Mesothelial cell of epicardium (in vitro differentiated cells): ENCODE data around the gene SYTL1. TPM values are rescaled to one million over a fixed set of nuclear protein-coding genes. Genes with fewer than 3 reads are reported as not detected.
A peak's percentile ranks its signal among the peaks of the same experiment; 100 is the strongest.

Experiments
- DNase-seq, 2 experiments: peaks; one replicate each; pipeline ENCODE4 v3.0.0; 2021; ENCODE audit warnings: low spot score in 2 of 2; ENCODE audit not compliant: unreplicated experiment in 2 of 2
- H3K27ac Mint-ChIP-seq: 2 replicates; pipeline ENCODE4 v1.8.0; 2021; ENCODE audit warnings: mixed read lengths
- H3K27me3 Mint-ChIP-seq: 2 replicates; pipeline ENCODE4 v1.8.0; 2021; ENCODE audit warnings: low read depth, mixed read lengths
- H3K36me3 Mint-ChIP-seq: 2 replicates; pipeline ENCODE4 v1.8.0; 2021; ENCODE audit warnings: mixed read lengths
- H3K4me1 Mint-ChIP-seq: 2 replicates; pipeline ENCODE4 v1.8.0; 2021; ENCODE audit warnings: mixed read lengths
- H3K4me3 Mint-ChIP-seq: 2 replicates; pipeline ENCODE4 v1.8.0; 2021; ENCODE audit warnings: mild to moderate bottlenecking, moderate library complexity, mixed read lengths
- H3K9me3 Mint-ChIP-seq: 2 replicates; pipeline ENCODE4 v1.8.0; 2021; ENCODE audit warnings: mixed read lengths
- total RNA-seq: library from RNA; stranded (reverse); gene quantifications from 3 replicates; pipeline ENCODE4 v1.2.1, GENCODE V29; 2021
- TF ChIP-seq, protein P1 (sequence below): fragments of 200-600 bp; sonication (generic); IDR thresholded peaks from one replicate; pipeline ENCODE4 v1.5.0; 2021; ENCODE audit warnings: antibody characterized with exemption; ENCODE audit not compliant: unreplicated experiment

The SYTL1 gene
- total RNA-seq, 1 donor from 2014 or later = 42.8 TPM

DNA sequence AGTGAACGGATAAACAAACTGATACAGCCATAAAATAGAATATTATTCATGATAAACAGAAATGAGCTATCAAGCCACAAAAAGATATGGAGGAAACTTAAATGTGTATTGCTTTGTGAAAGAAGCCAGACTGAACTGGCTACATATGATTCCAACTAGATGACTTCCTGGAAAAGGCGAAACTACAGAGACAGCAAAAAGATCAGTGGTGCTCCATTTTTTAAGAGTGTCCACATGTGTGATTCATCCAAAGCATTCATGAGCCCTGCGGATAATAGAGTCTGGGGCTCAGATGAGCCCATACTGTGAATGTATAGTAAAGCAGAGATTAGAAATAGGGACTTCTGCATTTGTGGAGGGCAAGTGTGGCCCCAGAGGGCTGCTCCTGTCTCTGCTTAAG is 27.7 kb upstream of the SYTL1 start:
- Mint-ChIP-seq H3K9me3 (no peaks in the 10 kb centered on the region), H3K27ac (no peak overlapping the region), H3K27me3 (no peaks in the 10 kb centered on the region), H3K4me1 (peaks cover 21% of the 10 kb centered on the region), H3K36me3 (no peaks in the 10 kb centered on the region), H3K4me3 (no peak overlapping the region)
- DNase-seq = no peak
- TF ChIP-seq, protein P1, sequence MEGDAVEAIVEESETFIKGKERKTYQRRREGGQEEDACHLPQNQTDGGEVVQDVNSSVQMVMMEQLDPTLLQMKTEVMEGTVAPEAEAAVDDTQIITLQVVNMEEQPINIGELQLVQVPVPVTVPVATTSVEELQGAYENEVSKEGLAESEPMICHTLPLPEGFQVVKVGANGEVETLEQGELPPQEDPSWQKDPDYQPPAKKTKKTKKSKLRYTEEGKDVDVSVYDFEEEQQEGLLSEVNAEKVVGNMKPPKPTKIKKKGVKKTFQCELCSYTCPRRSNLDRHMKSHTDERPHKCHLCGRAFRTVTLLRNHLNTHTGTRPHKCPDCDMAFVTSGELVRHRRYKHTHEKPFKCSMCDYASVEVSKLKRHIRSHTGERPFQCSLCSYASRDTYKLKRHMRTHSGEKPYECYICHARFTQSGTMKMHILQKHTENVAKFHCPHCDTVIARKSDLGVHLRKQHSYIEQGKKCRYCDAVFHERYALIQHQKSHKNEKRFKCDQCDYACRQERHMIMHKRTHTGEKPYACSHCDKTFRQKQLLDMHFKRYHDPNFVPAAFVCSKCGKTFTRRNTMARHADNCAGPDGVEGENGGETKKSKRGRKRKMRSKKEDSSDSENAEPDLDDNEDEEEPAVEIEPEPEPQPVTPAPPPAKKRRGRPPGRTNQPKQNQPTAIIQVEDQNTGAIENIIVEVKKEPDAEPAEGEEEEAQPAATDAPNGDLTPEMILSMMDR = no peak

- H3K36me3 Mint-ChIP-seq = no peaks in the 10 kb centered on the region
- TF ChIP-seq, protein P1 = no peak
- H3K27me3 Mint-ChIP-seq = no peaks in the 10 kb centered on the region
- no peak for DNase-seq
- no peak overlapping the region for H3K4me3 Mint-ChIP-seq
- H3K27ac Mint-ChIP-seq = no peak overlapping the region
- H3K9me3 Mint-ChIP-seq = no peaks in the 10 kb centered on the region
- H3K4me1 Mint-ChIP-seq = peaks cover 21% of the 10 kb centered on the region
Measured at GRCh38 chr1:27314737-27315136, 27.1 kb upstream of the SYTL1 start.

GRCh38 chr1:27316860-27317259 is 25.0 kb upstream of the SYTL1 start:
- H3K4me3 Mint-ChIP-seq = no peak overlapping the region

GRCh38 chr1:27318136-27318535 is 23.7 kb upstream of the SYTL1 start:
- no peak for DNase-seq
- Mint-ChIP-seq H3K9me3 (no peaks in the 10 kb centered on the region), H3K36me3 (no peaks in the 10 kb centered on the region), H3K4me1 (peaks cover 32% of the 10 kb centered on the region), H3K27me3 (no peaks in the 10 kb centered on the region), H3K27ac (peak overlapping the region; percentile 61), H3K4me3 (no peak overlapping the region)
- TF ChIP-seq, protein P1 = no peak

More at GRCh38 chr1:27316860-27317259, 25.0 kb upstream of the SYTL1 start:
- H3K4me1 Mint-ChIP-seq = peaks cover 26% of the 10 kb centered on the region
- TF ChIP-seq, protein P1 = no peak
- H3K27me3 Mint-ChIP-seq = no peaks in the 10 kb centered on the region
- H3K36me3 Mint-ChIP-seq = no peaks in the 10 kb centered on the region
- H3K9me3 Mint-ChIP-seq = no peaks in the 10 kb centered on the region
- no peak overlapping the region for H3K27ac Mint-ChIP-seq
- DNase-seq = no peak

DNA sequence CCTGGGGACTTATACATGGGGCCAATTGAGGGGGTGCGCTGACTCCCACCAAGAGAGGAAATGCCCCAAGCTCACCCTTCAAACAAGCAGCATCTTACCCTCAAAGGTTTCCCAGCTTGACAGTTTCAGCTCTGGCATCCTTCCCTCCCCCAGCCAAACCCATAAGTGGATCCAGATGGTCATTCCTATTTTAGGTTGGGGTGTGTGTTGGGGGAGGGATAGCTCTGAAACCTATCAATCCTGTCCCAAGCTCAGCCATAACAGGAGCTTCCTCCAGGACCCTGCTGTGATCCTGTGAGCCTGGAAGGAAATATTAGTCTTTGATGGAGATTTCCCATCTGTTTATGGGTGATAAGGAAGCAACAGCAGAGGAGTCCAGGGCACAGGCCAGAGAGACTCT is 23.2 kb upstream of the SYTL1 start:
- no peak for DNase-seq
- Mint-ChIP-seq H3K9me3 (no peaks in the 10 kb centered on the region), H3K27me3 (no peaks in the 10 kb centered on the region), H3K36me3 (no peaks in the 10 kb centered on the region), H3K4me1 (peaks cover 37% of the 10 kb centered on the region), H3K4me3 (no peak overlapping the region), H3K27ac (peak overlapping the region; percentile 61)
- TF ChIP-seq, protein P1 = no peak
